GDM1 (cell line): Measurements from ENCODE around the gene CDH23.

Source experiments
- DNase-seq: peaks from one replicate; lab custom pipeline; 2025; lab: John Stamatoyannopoulos, UW

CDH23 gene

DNA sequence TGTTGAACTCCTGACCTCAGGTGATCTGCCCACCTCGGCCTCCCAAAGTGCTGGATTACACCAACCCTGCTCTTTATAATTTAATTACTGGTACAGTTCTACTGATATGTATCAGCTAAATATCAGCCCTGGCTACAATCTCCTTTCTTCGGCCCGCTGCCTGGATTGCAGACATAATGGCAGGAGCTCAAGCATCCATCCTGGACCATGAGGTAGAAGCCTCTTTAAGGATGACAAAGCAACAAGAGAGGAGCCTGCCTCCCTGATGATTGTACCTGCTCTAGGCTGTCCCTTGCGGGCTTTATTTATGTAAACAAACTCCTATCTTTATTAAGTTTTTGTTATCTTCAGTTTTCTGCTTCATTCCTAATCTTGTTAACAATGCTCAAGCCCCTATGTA is 459.9 kb downstream of the CDH23 start:
- no peak for DNase-seq

- DNase-seq = no peak
Measured at GRCh38 chr10:71857934-71858890, 461.5 kb downstream of the CDH23 start.

- DNase-seq = peak; percentile 78
Measured at GRCh38 chr10:71860243-71861029, 463.7 kb downstream of the CDH23 start.

GRCh38 chr10:71863203-71863602 is 466.5 kb downstream of the CDH23 start:
- DNase-seq = no peak

DNA sequence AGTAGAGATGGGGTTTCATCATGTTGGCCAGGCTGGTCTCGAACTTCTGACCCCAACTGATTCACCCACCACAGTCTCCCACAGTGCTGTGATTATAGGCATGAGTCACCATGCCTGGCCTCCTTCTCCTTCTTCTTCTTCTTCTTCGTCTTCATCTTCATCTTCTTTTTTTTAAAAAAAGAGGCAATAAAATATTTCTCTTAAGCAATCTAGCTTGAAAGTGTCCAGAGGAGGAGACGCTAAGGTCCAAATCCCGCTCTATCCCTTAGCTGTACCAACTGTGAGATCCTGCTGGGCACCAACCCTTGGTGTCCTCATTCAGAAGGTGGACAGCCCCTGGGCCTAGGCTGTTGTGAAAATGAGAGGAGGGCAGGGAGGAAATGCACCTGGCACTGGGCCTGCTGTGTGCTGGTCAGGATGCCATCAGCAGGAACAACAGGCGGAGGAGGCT is 468.2 kb downstream of the CDH23 start:
- no peak for DNase-seq
